Calu3 (cell line): Measurements from ENCODE around the gene MARVELD1. TPM values are rescaled to one million over a fixed set of nuclear protein-coding genes. Genes with fewer than 3 reads are reported as not detected.

ENCODE experiments used
- BruUV-seq: library from RNA; stranded (reverse); fragments of 400-500 nt; replicated peaks from 2 replicates; lab custom pipeline; 2021; lab: Mats Ljungman, UMichigan
- CTCF ChIA-PET: fragments of 300-600 bp; sonication (Branson Sonifier 250); formaldehyde crosslinking; loops from one replicate; lab custom pipeline; 2022; ENCODE audit warnings: antibody characterized with exemption; lab: Charles Lee
- DNase-seq: peaks from one replicate; pipeline ENCODE4 v3.0.0; 2022
- H3K27ac Mint-ChIP-seq: one replicate; pipeline ENCODE4 v1.8.0; 2022; ENCODE audit warnings: mixed read lengths; ENCODE audit not compliant: unreplicated experiment
- H3K27me3 Mint-ChIP-seq: one replicate; pipeline ENCODE4 v1.8.0; 2022; ENCODE audit warnings: mixed read lengths; ENCODE audit not compliant: unreplicated experiment
- H3K36me3 Mint-ChIP-seq: one replicate; pipeline ENCODE4 v1.8.0; 2022; ENCODE audit warnings: mild to moderate bottlenecking, moderate library complexity, mixed read lengths; ENCODE audit not compliant: insufficient read depth, unreplicated experiment
- H3K4me1 Mint-ChIP-seq: one replicate; pipeline ENCODE4 v1.8.0; 2022; ENCODE audit warnings: mild to moderate bottlenecking, low read depth, mixed read lengths; ENCODE audit not compliant: unreplicated experiment
- H3K4me3 Mint-ChIP-seq: one replicate; pipeline ENCODE4 v1.8.0; 2022; ENCODE audit warnings: mild to moderate bottlenecking, low read depth, moderate library complexity, mixed read lengths; ENCODE audit not compliant: unreplicated experiment
- H3K9me3 Mint-ChIP-seq: one replicate; pipeline ENCODE4 v1.8.0; 2022; ENCODE audit warnings: low read depth, mixed read lengths; ENCODE audit not compliant: unreplicated experiment
- intact Hi-C: fragments of 100-400 bp; cut with micrococcal nuclease; formaldehyde crosslinking; loops from one replicate; pipeline ENCODE4 v1.10.0; 2022; ENCODE audit not compliant: unreplicated experiment
- total RNA-seq: library from RNA; stranded (reverse); gene quantifications from 2 replicates; pipeline ENCODE4 v1.2.3, GENCODE V29; 2022
- TF ChIP-seq, protein P1 (sequence below): fragments of 200-600 bp; IDR thresholded peaks from one replicate; pipeline ENCODE4 v1.8.0; 2022; ENCODE audit warnings: antibody characterized with exemption; ENCODE audit not compliant: unreplicated experiment

Gene MARVELD1
- total RNA-seq, 1 experiment from 2014 or later = 20.2 TPM

DNA sequence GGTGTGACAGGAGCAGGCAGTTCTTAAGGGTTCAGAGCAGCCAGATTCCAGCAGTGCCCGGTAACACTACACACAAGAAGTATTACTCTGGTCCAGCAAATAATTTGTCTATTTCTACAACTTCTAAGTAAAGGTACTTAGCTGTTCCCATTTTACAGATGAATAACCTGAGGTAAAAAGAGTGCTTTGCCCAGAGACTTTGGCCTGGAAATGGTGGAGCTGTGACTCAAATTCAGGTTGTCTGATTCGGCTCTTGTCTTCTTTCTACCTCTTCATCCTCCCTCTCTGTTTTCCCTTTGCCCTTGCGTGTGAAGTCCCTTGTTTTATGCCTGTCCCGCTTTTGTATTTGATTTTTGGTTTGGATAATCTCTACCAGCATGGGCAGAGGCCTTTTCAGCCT, 41.2 kb downstream of the MARVELD1 start:
- no peaks in the 10 kb centered on the region for H3K4me1 Mint-ChIP-seq
- no peaks in the 10 kb centered on the region for H3K27me3 Mint-ChIP-seq
- H3K9me3 Mint-ChIP-seq = no peaks in the 10 kb centered on the region
- no peak overlapping the region for H3K27ac Mint-ChIP-seq
- intact Hi-C loops = loop anchor here (5.0 kb wide), 1 partner anchor 273 kb away; no protein-coding TSS in a partner anchor
- TF ChIP-seq, protein P1, sequence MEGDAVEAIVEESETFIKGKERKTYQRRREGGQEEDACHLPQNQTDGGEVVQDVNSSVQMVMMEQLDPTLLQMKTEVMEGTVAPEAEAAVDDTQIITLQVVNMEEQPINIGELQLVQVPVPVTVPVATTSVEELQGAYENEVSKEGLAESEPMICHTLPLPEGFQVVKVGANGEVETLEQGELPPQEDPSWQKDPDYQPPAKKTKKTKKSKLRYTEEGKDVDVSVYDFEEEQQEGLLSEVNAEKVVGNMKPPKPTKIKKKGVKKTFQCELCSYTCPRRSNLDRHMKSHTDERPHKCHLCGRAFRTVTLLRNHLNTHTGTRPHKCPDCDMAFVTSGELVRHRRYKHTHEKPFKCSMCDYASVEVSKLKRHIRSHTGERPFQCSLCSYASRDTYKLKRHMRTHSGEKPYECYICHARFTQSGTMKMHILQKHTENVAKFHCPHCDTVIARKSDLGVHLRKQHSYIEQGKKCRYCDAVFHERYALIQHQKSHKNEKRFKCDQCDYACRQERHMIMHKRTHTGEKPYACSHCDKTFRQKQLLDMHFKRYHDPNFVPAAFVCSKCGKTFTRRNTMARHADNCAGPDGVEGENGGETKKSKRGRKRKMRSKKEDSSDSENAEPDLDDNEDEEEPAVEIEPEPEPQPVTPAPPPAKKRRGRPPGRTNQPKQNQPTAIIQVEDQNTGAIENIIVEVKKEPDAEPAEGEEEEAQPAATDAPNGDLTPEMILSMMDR = no peak
- BruUV-seq = no TSS peak
- DNase-seq = no peak
- H3K4me3 Mint-ChIP-seq = no peak overlapping the region
- H3K36me3 Mint-ChIP-seq = peaks cover 26% of the 10 kb centered on the region
- CTCF ChIA-PET = no interaction called here

DNA sequence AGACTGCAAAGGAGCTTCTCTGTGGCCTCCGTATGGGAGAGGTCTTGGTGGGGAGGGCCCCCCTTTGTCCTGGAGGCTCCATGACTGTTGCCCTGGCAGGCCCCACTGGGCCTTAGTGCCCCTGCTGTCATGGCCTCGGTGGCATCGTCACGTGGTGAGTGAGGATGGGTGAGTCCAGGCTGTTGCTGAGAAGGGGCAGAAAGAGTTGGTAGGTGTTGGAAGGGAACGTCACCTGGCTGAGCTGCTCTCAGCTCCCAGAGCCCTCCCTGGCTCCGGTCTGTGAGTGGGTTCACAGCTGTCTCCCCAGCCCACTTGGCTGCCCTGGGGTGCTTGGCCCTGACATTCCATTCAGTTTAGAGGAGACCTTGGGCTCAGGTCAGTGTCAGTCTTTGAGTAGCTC, 42.2 kb downstream of the MARVELD1 start:
- no TSS peak for BruUV-seq
- peaks cover 24% of the 10 kb centered on the region for H3K36me3 Mint-ChIP-seq
- CTCF ChIA-PET = no interaction called here
- intact Hi-C loops = loop anchor here (5.0 kb wide), 1 partner anchor 272 kb away; no protein-coding TSS in a partner anchor
- H3K27ac Mint-ChIP-seq = no peak overlapping the region
- DNase-seq = no peak
- no peaks in the 10 kb centered on the region for H3K4me1 Mint-ChIP-seq
- TF ChIP-seq, protein P1 = no peak
- no peak overlapping the region for H3K4me3 Mint-ChIP-seq
- H3K9me3 Mint-ChIP-seq = no peaks in the 10 kb centered on the region
- H3K27me3 Mint-ChIP-seq = no peaks in the 10 kb centered on the region

DNA sequence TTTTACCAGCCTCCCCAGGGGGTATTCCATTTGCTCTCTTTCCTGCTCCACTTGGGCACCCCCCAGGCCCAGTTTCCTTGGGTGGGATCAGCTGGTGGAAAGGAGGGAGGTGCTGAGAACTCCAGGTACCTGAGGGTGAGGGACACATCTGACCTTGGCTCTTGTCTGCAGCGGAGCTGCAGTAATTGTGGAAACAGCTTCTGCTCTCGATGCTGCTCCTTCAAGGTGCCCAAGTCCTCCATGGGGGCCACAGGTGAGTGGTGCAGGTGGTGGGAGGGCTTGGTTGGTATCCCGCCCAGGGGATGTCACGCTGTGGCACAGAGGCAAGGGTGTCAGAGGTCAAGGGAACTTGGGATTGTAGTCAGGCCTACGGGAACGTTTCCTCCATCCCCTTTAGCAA, 43.9 kb downstream of the MARVELD1 start:
- Mint-ChIP-seq H3K4me1 (no peaks in the 10 kb centered on the region), H3K9me3 (no peaks in the 10 kb centered on the region), H3K4me3 (no peak overlapping the region), H3K36me3 (peaks cover 13% of the 10 kb centered on the region), H3K27me3 (no peaks in the 10 kb centered on the region), H3K27ac (no peak overlapping the region)
- TF ChIP-seq, protein P1 = no peak
- DNase-seq = no peak
- intact Hi-C loops = loop anchor here (5.0 kb wide), 1 partner anchor 270 kb away; no protein-coding TSS in a partner anchor
- no TSS peak for BruUV-seq
- CTCF ChIA-PET = no interaction called here

DNA sequence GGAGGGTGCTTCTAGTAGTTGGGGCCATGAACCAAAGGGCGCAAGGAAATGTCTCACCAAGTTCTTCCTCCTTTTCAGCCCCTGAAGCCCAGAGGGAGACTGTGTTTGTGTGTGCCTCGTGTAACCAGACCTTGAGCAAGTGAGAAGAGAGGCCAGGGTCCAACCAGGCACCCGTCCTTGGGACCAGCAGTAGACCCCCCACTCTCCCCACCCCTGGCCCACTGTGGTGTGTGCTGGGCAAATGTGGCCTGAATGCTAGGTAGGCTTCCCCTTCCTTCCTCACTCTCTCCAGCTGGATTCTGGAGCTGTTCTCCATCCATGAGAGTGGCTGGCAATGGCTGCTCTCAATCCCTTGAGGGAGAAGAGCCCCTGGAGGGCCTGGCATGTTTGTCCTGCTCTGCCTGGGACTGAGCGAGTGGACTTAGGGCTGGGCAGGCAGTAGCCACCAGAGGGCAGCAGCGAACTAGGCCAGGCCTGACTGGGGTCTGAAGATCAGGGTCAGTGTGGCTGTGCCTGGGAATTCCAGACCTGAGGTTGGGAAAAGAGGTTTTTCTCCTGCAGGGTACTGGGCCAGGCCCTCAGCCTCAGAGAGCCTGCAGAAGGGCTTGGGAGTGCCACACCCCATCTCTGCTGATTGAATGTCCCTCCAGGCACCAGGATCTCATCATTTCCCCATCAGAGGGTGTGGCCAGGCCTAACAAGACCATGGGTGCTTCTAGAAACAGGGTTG, 45.8 kb downstream of the MARVELD1 start:
- Mint-ChIP-seq H3K27me3 (no peaks in the 10 kb centered on the region), H3K9me3 (no peaks in the 10 kb centered on the region), H3K4me3 (no peak overlapping the region), H3K36me3 (peaks cover 13% of the 10 kb centered on the region), H3K4me1 (no peaks in the 10 kb centered on the region), H3K27ac (no peak overlapping the region)
- CTCF ChIA-PET = no interaction called here
- intact Hi-C loops = loop anchor here (1.0 to 5.0 kb wide), 2 partner anchors 110 to 268 kb away; no protein-coding TSS in a partner anchor
- TF ChIP-seq, protein P1 = peak; percentile 71
- peak; percentile 71 for DNase-seq
- no TSS peak for BruUV-seq
